Activated naive CD4-positive, alpha-beta T cell treated with anti-CD3 and anti-CD28 coated beads, Interleukin-2, amount 50 U/mL, for 72 hours (primary cell): ENCODE data around the gene SEMA5B. TPM values are rescaled to one million over a fixed set of nuclear protein-coding genes. Genes with fewer than 3 reads are reported as not detected.
A peak's percentile ranks its signal among the peaks of the same experiment; 100 is the strongest.

Experiments
- ATAC-seq, 2 donors: fragments of 150-1000 bp; cut with Tn5 transposase; 2 replicates each; pipeline ENCODE4 v1.10.0; 2021; ENCODE audit warnings: mild to moderate bottlenecking in 2 of 2, moderate library complexity in 2 of 2
- DNase-seq, 2 donors: peaks; one replicate each; pipeline ENCODE4 v3.0.0; 2021 to 2022; ENCODE audit warnings: low spot score in 2 of 2
- H3K27ac Mint-ChIP-seq, 2 donors: one replicate each; pipeline ENCODE4 v1.8.0; 2022; ENCODE audit warnings: mild to moderate bottlenecking in 2 of 2, mixed read lengths in 2 of 2
- H3K36me3 Mint-ChIP-seq, 2 donors: one replicate each; pipeline ENCODE4 v1.8.0; 2022; ENCODE audit warnings: mixed read lengths in 2 of 2
- H3K9me3 Mint-ChIP-seq, 2 donors: one replicate each; pipeline ENCODE4 v1.8.0; 2022; ENCODE audit warnings: mixed read lengths in 2 of 2
- total RNA-seq, 2 donors: library from RNA; stranded (reverse); gene quantifications; one replicate each; pipeline ENCODE4 v1.2.3, GENCODE V29; 2022

The SEMA5B gene
- total RNA-seq, 2 donors from 2014 or later, result not detected

GRCh38 chr3:122991236-122991985 lies 36.2 kb downstream of the SEMA5B start:
- ATAC-seq (no peak), DNase-seq (no peak)
- H3K36me3 Mint-ChIP-seq, result no peaks in the 10 kb centered on the region
- H3K9me3 Mint-ChIP-seq, result no peaks in the 10 kb centered on the region
- no peak overlapping the region for H3K27ac Mint-ChIP-seq

DNA sequence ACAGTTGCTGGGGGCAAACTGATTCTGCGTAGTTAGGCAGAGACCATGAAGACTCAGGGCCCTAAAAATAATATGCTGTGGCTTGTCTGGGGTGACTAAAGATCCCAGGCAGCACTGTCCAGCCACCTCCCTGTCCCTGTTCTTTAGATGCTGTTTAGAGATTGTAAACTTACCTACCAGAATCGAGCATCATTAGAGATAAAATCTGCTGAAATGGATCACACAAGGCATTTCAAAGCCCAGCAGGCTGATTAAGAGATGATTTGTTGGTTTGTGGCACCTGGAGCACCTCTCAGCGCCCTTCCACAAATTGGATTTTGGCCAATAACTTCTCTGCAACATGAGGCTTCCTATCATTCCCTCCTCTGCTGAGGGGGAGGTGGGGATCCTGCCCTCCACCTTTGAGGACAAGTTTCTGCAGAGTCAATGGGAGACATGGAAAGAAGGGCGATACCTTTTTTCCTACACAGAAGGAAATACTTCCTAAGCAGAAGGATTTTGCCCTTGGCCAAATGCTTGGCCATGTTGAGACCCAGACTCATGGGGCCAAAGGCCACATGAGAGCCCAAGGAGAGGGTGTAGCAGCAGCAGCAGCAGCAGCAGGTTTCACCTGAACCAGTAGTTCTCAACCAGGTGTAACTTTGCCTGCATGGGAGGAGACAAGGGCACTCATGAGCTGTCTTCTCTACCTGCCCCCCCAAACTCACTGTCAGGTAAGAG lies 37.5 kb downstream of the SEMA5B start:
- DNase-seq (no peak), ATAC-seq (no peak)
- no peak overlapping the region for H3K27ac Mint-ChIP-seq
- no peaks in the 10 kb centered on the region for H3K36me3 Mint-ChIP-seq
- H3K9me3 Mint-ChIP-seq, result no peaks in the 10 kb centered on the region

- Mint-ChIP-seq H3K36me3 (no peaks in the 10 kb centered on the region), H3K9me3 (no peaks in the 10 kb centered on the region), H3K27ac (no peak overlapping the region)
- DNase-seq, result no peak
- ATAC-seq, result no peak
Measured at GRCh38 chr3:122988508-122988907, 39.1 kb downstream of the SEMA5B start.

- H3K36me3 Mint-ChIP-seq, result no peaks in the 10 kb centered on the region
- H3K9me3 Mint-ChIP-seq, result no peaks in the 10 kb centered on the region
- no peak overlapping the region for H3K27ac Mint-ChIP-seq
- DNase-seq (no peak), ATAC-seq (no peak)
Measured at GRCh38 chr3:122987736-122988319, 39.7 kb downstream of the SEMA5B start.

DNA sequence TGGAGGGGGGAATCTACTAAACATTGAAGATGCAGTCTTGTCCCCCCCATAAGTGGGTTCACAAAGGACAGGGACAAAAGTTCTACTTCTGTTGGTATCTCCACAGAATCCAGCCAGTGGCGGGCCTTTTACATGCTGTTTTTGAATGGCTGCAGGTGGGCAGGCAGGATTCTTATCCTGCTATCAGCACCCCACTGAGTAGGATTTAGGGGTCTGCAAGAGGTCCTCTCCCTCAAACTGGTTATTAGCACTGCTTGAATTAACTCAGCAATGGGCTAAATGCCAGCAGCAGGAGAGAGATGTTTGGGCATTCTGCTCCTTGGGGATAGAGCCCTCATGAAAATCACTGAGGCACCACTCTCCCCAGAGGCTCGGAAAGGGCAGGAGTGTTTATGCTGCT lies 40.3 kb downstream of the SEMA5B start:
- ATAC-seq, result no peak
- no peak for DNase-seq
- no peaks in the 10 kb centered on the region for H3K9me3 Mint-ChIP-seq
- no peaks in the 10 kb centered on the region for H3K36me3 Mint-ChIP-seq
- no peak overlapping the region for H3K27ac Mint-ChIP-seq

DNA sequence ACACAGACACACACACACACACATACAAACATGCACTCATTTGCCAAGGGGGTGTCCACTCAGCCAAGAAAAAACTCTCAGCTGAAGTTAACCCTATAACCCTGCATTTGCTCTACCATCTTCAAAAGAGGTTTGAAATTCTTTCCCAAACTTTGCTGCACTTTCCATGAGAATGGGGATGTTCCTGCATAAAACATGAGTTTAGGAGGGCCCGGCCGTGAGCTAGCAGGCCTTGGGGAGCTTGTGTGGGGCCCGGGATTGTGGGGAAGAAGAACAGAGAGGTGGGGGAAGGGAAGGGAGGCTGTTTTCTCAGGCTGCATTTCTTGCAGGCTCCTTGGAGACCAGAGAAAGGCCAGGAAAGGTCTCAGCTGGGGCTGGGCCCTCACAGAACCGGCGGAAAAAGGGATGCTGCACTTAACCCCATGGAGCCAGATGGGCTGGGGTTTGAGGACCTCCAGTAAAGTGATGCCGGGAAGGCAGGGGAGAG lies 40.8 kb downstream of the SEMA5B start:
- DNase-seq, result no peak
- ATAC-seq, result no peak
- Mint-ChIP-seq H3K27ac (no peak overlapping the region), H3K36me3 (no peaks in the 10 kb centered on the region), H3K9me3 (no peaks in the 10 kb centered on the region)

DNA sequence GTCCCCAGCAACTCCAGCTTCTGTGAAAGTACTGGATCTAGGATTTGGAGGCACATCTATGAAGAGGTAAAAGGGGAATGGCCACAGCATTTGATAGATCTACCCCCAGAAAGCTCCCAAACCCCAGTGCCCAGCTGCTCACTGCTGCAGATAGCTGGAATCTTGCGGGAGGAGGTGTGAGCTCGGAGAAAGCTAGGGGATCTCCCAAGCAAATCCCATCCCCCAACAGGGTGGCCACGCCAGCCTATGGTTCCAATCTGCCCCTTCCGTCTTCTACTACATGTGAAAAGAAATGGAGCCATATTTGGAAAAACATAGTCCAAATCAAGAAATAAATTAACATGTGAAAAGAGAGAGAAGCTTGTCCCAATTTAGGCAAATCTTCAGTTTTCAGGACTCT lies 42.0 kb downstream of the SEMA5B start:
- no peak overlapping the region for H3K27ac Mint-ChIP-seq

DNA sequence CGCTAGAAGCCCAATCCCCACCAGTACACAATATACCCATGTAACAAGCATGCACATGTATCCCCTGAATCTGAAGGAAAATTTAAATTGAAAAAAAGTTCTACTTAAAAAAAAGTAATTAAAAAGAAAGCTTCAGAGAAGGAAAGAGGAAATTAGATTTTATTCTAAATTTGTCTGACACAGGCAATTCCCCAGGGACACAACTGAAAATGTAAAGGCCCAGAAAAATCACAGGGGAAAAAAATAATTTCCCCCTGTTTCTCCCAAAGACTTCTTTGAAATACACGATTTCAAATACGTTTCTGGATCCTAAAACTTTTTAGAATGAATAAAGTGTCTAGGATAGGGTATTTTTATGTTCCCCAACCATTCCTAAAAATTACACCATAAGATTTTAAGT lies 42.9 kb downstream of the SEMA5B start:
- ATAC-seq (no peak), DNase-seq (no peak)
- no peaks in the 10 kb centered on the region for H3K9me3 Mint-ChIP-seq
- H3K27ac Mint-ChIP-seq, result peak overlapping the region in 1 of 2 donors; percentile 33
- H3K36me3 Mint-ChIP-seq, result no peaks in the 10 kb centered on the region

More for the DNA sequence above, 42.0 kb downstream of the SEMA5B start:
- ATAC-seq, result no peak
- no peaks in the 10 kb centered on the region for H3K36me3 Mint-ChIP-seq
- no peak for DNase-seq
- no peaks in the 10 kb centered on the region for H3K9me3 Mint-ChIP-seq

- DNase-seq (no peak), ATAC-seq (no peak)
- no peaks in the 10 kb centered on the region for H3K9me3 Mint-ChIP-seq
- H3K27ac Mint-ChIP-seq, result no peak overlapping the region
- H3K36me3 Mint-ChIP-seq, result no peaks in the 10 kb centered on the region
Measured at GRCh38 chr3:122984007-122984406, 43.6 kb downstream of the SEMA5B start.

GRCh38 chr3:122982216-122983185 lies 45.1 kb downstream of the SEMA5B start:
- DNase-seq (no peak), ATAC-seq (no peak)
- no peaks in the 10 kb centered on the region for H3K9me3 Mint-ChIP-seq
- H3K27ac Mint-ChIP-seq, result no peak overlapping the region
- no peaks in the 10 kb centered on the region for H3K36me3 Mint-ChIP-seq

- no peaks in the 10 kb centered on the region for H3K36me3 Mint-ChIP-seq
- no peak for ATAC-seq
- no peaks in the 10 kb centered on the region for H3K9me3 Mint-ChIP-seq
- DNase-seq, result no peak
- no peak overlapping the region for H3K27ac Mint-ChIP-seq
Measured at GRCh38 chr3:122979211-122979610, 48.4 kb downstream of the SEMA5B start.

DNA sequence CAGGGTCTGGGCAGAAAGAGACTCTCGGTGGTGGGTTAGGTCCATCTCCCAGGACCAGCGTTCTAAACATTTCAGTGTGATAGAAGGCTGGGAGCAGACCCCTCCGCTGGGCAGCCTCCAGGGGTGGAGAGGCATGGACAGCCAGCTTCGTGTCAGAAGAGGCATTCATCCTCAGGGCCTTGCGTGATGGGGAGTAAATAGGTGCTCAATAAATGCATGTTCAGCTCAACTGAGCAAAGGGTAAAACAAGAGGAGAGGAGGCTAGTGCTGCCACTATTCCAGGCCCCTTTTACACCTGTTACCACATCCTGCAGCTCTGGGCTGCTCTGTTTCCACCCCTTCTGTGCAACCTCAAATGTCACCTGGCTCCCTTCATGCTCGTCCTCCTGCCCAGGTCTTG lies 49.0 kb downstream of the SEMA5B start:
- ATAC-seq (no peak), DNase-seq (no peak)
- no peaks in the 10 kb centered on the region for H3K36me3 Mint-ChIP-seq
- no peaks in the 10 kb centered on the region for H3K9me3 Mint-ChIP-seq
- no peak overlapping the region for H3K27ac Mint-ChIP-seq

DNA sequence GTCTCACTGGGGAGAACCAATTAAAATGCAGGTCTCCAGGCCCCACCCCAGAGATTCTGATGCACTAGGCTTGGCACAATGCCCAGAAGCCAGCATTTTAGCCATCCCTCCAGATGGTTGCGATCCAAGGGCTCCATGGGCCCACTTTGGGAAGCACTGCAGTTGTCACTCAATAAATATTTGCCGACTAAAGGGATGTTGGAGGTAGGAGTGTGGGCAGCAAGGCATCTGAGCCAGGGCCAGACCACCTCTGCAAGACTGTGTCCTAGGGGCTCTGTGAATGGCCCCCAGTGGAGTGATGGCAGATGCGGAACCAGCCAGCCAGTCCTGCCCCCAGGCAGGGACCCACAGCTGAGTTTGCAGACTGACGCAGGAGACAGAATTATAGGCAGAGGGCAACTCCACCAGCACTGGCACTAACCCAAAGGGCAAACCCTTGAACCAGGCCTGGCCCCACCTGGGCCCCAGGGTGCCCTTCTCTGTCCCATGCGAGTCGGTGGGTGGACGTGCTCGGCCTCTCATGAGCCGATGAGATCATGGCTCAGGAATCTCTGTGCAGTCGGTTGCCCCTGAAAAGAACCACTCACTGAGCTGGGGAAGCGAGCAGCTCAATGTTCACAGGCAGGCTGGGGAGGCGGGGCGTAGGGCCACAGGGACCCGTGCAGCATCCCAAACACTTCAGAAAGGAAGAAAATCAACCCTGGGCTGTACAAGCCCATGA lies 49.7 kb downstream of the SEMA5B start:
- Mint-ChIP-seq H3K27ac (no peak overlapping the region), H3K36me3 (no peaks in the 10 kb centered on the region), H3K9me3 (no peaks in the 10 kb centered on the region)
- DNase-seq (no peak), ATAC-seq (no peak)

GRCh38 chr3:122975924-122976293 lies 51.7 kb downstream of the SEMA5B start:
- H3K36me3 Mint-ChIP-seq, result no peaks in the 10 kb centered on the region
- no peaks in the 10 kb centered on the region for H3K9me3 Mint-ChIP-seq
- no peak for DNase-seq
- H3K27ac Mint-ChIP-seq, result peak overlapping the region in 1 of 2 donors; percentile 3
- peak; percentile 63 to 67 for ATAC-seq

GRCh38 chr3:122975163-122975923 lies 52.2 kb downstream of the SEMA5B start:
- DNase-seq (no peak), ATAC-seq (peak; percentile 52 to 85)
- Mint-ChIP-seq H3K27ac (peak overlapping the region in 1 of 2 donors; percentile 42), H3K36me3 (no peaks in the 10 kb centered on the region), H3K9me3 (no peaks in the 10 kb centered on the region)
